Epithelial cell of umbilical artery (primary cell): Measurements from ENCODE around the gene ANKRD33. TPM values are rescaled to one million over a fixed set of nuclear protein-coding genes. Genes with fewer than 3 reads are reported as not detected.

Experiments used
- total RNA-seq: library from RNA; depleted of rRNA; stranded (reverse); fragments of >200 nt; gene quantifications from 2 replicates; pipeline ENCODE4 v1.2.3, GENCODE V29; 2014

Gene ANKRD33, protein sequence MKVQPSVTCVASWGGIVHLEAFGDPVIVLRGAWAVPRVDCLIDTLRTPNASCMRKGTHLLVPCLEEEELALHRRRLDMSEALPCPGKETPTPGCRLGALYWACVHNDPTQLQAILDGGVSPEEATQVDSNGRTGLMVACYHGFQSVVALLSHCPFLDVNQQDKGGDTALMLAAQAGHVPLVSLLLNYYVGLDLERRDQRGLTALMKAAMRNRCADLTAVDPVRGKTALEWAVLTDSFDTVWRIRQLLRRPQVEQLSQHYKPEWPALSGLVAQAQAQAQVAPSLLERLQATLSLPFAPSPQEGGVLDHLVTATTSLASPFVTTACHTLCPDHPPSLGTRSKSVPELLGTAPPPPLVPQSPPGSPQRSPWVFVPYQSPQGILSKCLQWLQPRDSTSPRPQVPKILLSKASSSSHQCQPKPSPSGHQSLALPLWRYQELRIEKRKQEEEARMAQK
- 0.15 and 0.32 TPM in 2 replicates for total RNA-seq

DNA sequence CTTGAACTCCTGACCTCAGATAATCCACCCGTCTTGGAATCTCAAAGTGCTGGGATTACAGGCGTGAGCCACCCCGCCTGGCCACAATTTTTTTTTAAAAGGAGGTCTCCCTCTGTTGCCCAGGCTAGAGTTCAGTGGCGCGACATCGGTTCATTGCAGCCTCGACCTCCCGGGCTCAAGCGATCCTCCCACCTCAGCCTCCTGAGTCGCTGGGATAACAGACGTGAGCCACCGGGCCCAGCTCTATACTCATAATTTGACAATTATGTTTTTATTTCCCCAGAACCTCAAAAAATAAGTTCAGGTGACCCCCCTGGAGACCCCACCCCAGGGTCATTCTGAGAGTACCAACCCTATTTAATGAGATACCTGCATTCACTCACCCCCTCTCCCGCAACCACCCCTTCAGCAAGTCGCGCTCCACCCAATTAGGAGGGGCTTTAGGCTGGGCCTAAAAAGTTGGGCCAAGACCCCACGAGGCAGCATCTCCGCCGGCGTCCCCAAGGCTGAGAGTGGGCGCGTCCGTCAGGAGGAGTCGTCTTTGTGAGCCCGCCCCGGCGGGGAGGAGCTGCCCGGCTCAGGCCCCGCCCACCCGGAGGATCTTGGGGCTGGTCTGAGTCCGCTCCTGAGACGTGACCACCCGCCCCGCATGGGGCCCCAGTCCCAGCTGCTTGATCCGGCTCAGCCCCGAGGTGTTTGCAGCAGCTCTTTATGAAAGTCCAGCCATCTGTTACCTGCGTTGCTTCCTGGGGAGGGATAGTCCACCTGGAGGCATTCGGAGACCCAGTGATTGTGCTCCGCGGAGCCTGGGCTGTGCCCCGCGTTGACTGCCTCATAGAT lies at the start of gene ANKRD33:
Gene ANKRD33 (plus strand): TSS at position 628 of the 840 bp plus-strand sequence. CDS start 84 bp downstream, at position 712.

DNA sequence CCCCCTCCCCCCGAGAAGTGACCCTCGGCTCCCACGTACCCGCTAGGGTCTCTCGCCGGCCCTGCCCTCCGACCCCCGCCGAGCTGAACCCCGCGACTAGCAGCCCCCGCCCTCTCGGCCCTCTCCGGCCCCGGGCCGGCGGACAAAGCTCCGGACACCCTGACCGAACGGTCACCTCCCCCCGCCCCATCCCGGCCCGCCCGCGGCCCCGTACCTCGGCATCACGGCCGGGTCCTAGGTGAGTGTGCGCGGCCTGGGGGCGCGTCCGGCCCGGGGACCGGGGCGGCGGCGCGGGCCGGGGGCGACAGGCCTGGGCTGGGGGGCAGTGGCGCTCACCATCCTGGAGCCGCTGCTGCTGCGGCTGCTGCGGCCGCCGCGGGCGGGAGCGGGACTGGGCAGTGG lies 39.6 kb upstream of the ANKRD33 start, which contains the start of gene FIGNL2:
Gene FIGNL2 (minus strand): TSS at position 393 of the 402 bp plus-strand sequence. CDS start 26,305 bp downstream, outside the sequence.

DNA sequence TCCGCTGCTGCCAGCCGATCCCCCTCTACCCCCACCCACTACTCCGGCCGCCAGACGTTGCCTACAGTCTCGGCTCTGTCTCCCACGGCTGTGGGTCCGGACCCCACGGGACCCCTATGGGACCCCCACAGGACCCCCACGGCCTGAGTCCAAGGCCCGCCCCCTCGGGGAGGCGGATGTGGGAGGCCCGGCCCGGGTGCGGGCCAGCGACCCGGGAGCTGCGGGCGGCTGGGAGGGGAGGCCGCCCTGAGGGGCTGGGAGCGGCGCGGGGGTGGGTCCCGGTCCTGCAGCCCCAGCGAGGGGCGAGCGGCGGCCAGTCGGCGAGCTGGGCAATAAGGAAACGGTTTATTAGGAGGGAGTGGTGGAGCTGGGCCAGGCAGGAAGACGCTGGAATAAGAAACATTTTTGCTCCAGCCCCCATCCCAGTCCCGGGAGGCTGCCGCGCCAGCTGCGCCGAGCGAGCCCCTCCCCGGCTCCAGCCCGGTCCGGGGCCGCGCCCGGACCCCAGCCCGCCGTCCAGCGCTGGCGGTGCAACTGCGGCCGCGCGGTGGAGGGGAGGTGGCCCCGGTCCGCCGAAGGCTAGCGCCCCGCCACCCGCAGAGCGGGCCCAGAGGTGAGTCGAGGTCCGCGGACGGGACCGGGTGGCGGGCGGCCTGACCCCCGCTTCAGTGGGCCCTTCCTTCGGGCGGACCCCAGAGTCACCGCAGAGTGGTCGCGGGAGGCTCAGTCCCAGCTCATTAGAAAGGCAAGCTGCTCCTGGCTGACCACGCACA lies 19.4 kb downstream of the ANKRD33 start, which contains the start of gene ACVRL1:
Gene ACVRL1 (plus strand): TSS at position 422 of the 773 bp plus-strand sequence. CDS start 4,971 bp downstream, outside the sequence.

Other genes with a start within 250 kb of the ANKRD33 start
- 0.61 and 0.65 TPM in 2 replicates for gene FIGNL2, start 39.4 kb upstream of the ANKRD33 start, total RNA-seq
- gene ACVRL1, start 19.4 kb downstream of the ANKRD33 start, total RNA-seq, result 1,152 and 1,206 TPM in 2 replicates
- 13.3 and 16.4 TPM in 2 replicates for gene ACVR1B, start 63.6 kb downstream of the ANKRD33 start, total RNA-seq
- 35.4 and 52.0 TPM in 2 replicates for gene TAMALIN, start 118.8 kb downstream of the ANKRD33 start, total RNA-seq
- 0.46 and 0.97 TPM in 2 replicates for gene NR4A1, start 163.3 kb downstream of the ANKRD33 start, total RNA-seq
- 89.5 and 90.6 TPM in 2 replicates for gene ATG101, start 181.9 kb downstream of the ANKRD33 start, total RNA-seq
- not detected in 2 replicates for gene SMIM41, start 191.6 kb downstream of the ANKRD33 start, total RNA-seq